ENCODE results near the gene METTL17. TPM values are rescaled to one million over a fixed set of nuclear protein-coding genes. Genes with fewer than 3 reads are reported as not detected.
"Not testable (repeated sequence)": the region's sequence is repeated elsewhere in the genome, so short reads cannot be mapped to it uniquely, and the experiment has no call there.

METTL17 gene
- total RNA-seq, 1 experiment from 2014 or later: 70.4 TPM

DNA sequence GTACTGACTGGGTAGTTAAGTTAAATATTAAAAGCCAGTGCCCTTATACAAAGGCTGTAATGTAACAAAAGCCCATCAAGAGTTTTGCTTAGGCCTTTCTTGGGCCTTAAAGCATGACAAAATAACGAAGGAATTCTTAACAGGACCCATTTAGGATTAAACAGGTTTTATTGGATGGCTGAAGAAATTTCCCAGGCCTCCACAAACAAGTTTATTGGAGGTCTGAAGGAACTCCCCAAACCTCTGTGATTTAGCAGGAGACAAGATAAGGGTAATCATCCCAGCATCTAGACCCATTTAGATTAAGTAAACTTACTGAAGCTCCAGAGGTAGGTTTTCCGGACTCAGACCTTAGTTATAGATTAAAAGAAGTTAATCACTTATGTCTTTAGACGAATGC is 19.9 kb downstream of the METTL17 start:
- H3K27ac ChIP-seq; H3K27me3 ChIP-seq; H3K4me1 ChIP-seq; H3K9me3 ChIP-seq (replicated peaks); H3K36me3 ChIP-seq; DNase-seq; H3K4me3 ChIP-seq: not testable (repeated sequence)

- Histone ChIP-seq H3K4me3 (no peak overlapping the region), H3K4me1 (peaks cover 3% of the 10 kb centered on the region; the same call in 1 of the 2 replicates), H3K27me3 (no peaks in the 10 kb centered on the region; the same call in 1 of the 2 replicates), H3K36me3 (no peaks in the 10 kb centered on the region), H3K9me3 (replicated peaks) (no peaks in the 10 kb centered on the region), H3K27ac (no peak overlapping the region)
- no peak for DNase-seq
Observed at GRCh38 chr14:21011136-21011535, 21.4 kb downstream of the METTL17 start.

DNA sequence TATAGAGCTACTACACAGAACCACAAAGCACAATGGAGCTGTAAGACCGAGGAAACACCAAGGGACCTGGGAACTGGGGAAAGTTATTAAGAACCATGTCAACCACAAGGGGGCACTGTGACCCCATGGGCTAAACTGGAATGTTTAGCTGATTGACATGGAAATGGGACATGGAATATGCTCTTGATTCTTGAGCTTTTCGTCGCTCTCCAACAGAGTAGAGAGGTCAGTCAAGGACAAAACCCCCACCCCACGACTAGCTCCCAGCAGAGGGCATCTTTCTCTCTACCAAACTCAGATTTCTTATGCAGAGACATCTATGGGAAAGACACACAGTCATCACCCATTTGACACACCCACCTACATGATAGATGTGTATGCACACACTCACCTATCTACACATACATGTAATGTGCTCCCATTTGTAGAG is 25.0 kb downstream of the METTL17 start:
- H3K27ac ChIP-seq: no peak overlapping the region
- no peaks in the 10 kb centered on the region; the same call in 1 of the 2 replicates for H3K27me3 ChIP-seq
- peaks cover 3% of the 10 kb centered on the region; the same call in 1 of the 2 replicates for H3K4me1 ChIP-seq
- no peaks in the 10 kb centered on the region for H3K9me3 ChIP-seq (replicated peaks)
- peak; percentile 71 to 93 for DNase-seq
- H3K36me3 ChIP-seq: no peaks in the 10 kb centered on the region
- H3K4me3 ChIP-seq: no peak overlapping the region

DNA sequence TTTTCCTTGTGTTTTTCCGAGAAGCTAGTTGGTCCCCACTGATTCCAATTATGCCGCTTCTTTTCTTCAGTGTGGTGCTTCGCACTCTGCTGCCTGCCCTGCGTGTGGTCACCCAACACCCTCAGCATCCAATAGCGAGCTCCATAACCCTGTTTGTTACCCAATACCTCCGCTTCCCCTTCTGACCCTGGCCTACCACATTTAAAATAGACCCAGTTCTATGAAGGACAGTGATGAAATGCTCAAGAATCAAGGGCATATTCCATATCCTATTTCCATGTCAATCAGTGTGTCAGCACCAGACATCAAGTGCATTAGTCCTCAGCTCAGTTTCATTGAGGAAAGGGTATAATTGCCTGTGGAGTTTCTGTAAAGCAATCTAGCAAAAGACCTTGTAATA is 25.5 kb downstream of the METTL17 start:
- Histone ChIP-seq H3K4me1 (peaks cover 3% of the 10 kb centered on the region; the same call in 1 of the 2 replicates), H3K4me3 (no peak overlapping the region), H3K36me3 (no peaks in the 10 kb centered on the region), H3K27ac (no peak overlapping the region), H3K27me3 (no peaks in the 10 kb centered on the region; the same call in 1 of the 2 replicates), H3K9me3 (replicated peaks) (no peaks in the 10 kb centered on the region)
- no peak for DNase-seq

DNA sequence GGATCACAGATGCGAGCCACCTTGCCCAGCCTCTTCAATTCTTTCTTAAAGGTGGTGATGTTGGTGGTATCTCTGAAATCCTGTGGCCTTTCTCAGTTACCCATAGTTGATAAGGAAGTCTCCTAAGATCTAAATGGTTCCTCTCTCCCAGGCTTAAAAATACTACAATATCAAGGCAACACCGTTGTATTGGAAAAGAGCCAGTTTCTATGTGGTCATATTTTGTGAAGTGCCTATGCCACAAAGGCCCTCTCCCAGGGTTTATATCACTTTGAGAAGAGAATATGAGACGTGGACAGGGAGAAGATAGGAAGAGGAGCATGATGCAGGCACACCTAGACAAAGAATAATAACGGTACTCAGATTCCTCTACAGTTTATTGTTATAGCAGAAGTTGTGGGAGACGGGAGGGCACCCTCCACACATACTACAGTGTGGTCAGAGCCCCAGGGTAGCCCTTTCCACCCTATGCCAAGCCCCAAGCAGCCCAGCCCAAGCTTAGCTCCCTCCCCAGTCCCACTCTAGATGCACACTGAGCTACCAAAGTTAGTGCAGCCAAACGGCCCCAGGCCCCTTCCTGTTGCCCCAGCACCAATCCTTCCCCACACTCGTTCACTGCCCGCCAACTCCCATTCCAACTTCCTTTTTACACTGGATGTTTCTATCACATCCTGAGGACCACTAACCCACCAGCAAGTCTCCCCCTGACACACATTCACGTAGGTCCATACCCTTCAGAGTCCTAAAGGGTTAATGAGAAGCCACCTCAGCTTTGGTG is 26.8 kb downstream of the METTL17 start:
- no peaks in the 10 kb centered on the region for H3K9me3 ChIP-seq (replicated peaks)
- H3K27me3 ChIP-seq: no peaks in the 10 kb centered on the region; the same call in 1 of the 2 replicates
- no peak for DNase-seq
- H3K4me1 ChIP-seq: peaks cover 3% of the 10 kb centered on the region; the same call in 1 of the 2 replicates
- H3K27ac ChIP-seq: no peak overlapping the region
- no peaks in the 10 kb centered on the region for H3K36me3 ChIP-seq
- H3K4me3 ChIP-seq: no peak overlapping the region

- H3K4me1 ChIP-seq: peaks cover 3% of the 10 kb centered on the region; the same call in 1 of the 2 replicates
- no peaks in the 10 kb centered on the region; the same call in 1 of the 2 replicates for H3K27me3 ChIP-seq
- H3K27ac ChIP-seq: no peak overlapping the region
- no peaks in the 10 kb centered on the region for H3K36me3 ChIP-seq
- H3K4me3 ChIP-seq: no peak overlapping the region
- no peaks in the 10 kb centered on the region for H3K9me3 ChIP-seq (replicated peaks)
- no peak for DNase-seq
Observed at GRCh38 chr14:21017528-21018245, 27.9 kb downstream of the METTL17 start.

GRCh38 chr14:21018286-21018685 is 28.5 kb downstream of the METTL17 start:
- Histone ChIP-seq H3K9me3 (replicated peaks) (no peaks in the 10 kb centered on the region), H3K4me3 (no peak overlapping the region), H3K27me3 (peaks cover 4% of the 10 kb centered on the region; the same call in 1 of the 2 replicates), H3K4me1 (peaks cover 3% of the 10 kb centered on the region; the same call in 1 of the 2 replicates), H3K27ac (no peak overlapping the region), H3K36me3 (no peaks in the 10 kb centered on the region)
- DNase-seq: no peak

DNA sequence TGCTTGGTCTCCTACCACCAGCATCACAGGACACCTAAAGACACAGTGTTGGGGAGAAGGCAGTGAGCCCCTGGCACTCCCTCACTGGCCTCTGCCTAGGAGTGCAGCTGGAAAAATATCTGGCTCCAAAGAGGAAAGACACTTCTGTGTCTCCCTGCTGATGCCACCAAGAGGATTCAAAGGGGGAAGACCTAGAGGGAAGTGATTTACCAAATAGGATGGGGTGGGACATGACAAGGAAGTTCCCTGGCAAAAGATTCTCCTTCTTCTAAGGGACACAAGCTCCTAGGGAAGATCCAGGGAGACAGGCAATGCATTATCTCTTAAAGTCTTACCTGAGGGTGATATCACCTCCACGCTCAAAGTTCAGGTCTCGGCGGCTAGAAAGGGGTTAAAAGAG is 29.0 kb downstream of the METTL17 start:
- Histone ChIP-seq H3K27ac (no peak overlapping the region), H3K4me3 (no peak overlapping the region), H3K9me3 (replicated peaks) (no peaks in the 10 kb centered on the region), H3K36me3 (no peaks in the 10 kb centered on the region), H3K4me1 (peaks cover 3% of the 10 kb centered on the region; the same call in 1 of the 2 replicates), H3K27me3 (peaks cover 8% of the 10 kb centered on the region; the same call in 1 of the 2 replicates)
- no peak for DNase-seq

DNA sequence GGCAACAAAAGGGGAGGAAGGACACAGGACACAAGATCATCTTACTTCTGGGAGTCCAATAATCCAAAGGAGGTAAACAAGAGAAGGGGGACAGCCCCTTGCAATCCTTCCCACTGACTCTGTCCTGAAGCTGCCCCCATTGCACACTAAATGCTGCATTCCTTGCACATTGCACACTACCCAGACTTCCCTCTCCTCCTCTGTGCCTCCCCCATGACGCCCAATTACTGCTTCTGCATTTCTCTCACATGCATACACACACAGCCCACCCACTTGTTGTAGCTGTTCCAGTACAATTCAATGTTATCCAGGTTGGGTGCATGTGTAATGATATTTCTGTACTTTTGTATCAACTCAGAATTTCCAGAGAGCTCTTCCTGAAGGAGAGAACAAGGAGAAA is 29.6 kb downstream of the METTL17 start:
- H3K27ac ChIP-seq: no peak overlapping the region
- H3K36me3 ChIP-seq: no peaks in the 10 kb centered on the region
- no peak for DNase-seq

DNA sequence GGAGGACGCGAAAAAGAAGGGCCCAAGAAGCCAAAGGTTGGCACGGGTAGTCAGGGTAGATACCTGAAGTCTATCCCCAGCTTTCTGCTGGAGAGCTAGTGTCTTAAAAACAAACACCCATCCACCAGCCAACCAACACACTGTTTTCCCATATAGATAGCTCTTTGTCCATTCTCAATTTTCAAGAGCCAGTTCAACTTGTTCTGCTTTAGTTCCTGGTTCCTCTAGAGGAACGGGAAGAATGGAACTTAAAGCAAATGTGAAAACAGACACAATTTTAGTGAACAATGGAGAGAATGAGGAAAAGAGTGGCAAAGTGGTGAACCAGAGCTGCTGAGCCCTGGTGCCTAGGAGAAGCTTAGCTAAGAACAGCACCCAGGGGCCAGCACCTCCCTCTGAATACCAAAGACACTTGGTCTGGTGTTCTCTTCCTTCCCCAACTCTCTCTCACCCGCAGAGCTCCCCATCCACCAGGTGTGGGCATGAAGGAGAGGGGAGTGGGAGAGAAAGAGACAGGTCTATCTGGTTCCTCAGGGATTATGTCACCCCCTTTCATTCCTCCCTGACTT is 31.3 kb downstream of the METTL17 start:
- no peak for DNase-seq
- Histone ChIP-seq H3K36me3 (no peaks in the 10 kb centered on the region), H3K4me1 (no peaks in the 10 kb centered on the region), H3K4me3 (no peak overlapping the region), H3K9me3 (replicated peaks) (no peaks in the 10 kb centered on the region), H3K27ac (no peak overlapping the region), H3K27me3 (peaks cover 20% of the 10 kb centered on the region)

More for the DNA sequence above, 29.6 kb downstream of the METTL17 start:
- H3K4me1 ChIP-seq: peaks cover 3% of the 10 kb centered on the region; the same call in 1 of the 2 replicates
- H3K4me3 ChIP-seq: no peak overlapping the region
- H3K9me3 ChIP-seq (replicated peaks): no peaks in the 10 kb centered on the region
- H3K27me3 ChIP-seq: peaks cover 13% of the 10 kb centered on the region; the same call in 1 of the 2 replicates

DNA sequence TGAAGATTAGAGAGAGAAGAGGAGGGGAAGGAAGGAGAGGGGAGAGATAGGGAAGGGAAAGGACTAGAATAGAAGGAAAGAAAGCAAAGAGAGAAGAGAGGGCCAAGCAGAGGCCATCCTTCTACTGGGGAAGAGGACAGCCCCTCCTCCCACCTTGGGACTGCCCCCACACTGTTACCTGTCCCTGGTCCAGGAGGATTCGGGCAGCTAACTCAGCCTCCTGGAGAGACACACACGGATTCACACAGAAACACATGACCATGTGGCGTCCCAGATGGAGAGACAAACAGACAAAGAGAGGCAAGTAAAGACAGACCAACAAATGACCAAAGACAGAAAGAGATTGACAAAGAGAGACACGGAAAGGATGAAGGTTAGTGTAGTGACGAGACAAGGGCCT is 32.9 kb downstream of the METTL17 start:
- Histone ChIP-seq H3K36me3 (no peaks in the 10 kb centered on the region), H3K27me3 (peaks cover 20% of the 10 kb centered on the region), H3K4me3 (no peak overlapping the region), H3K4me1 (no peaks in the 10 kb centered on the region), H3K27ac (no peak overlapping the region), H3K9me3 (replicated peaks) (no peaks in the 10 kb centered on the region)
- no peak for DNase-seq

GRCh38 chr14:21023174-21023573 is 33.4 kb downstream of the METTL17 start:
- DNase-seq: no peak
- H3K4me3 ChIP-seq: no peak overlapping the region
- no peak overlapping the region for H3K27ac ChIP-seq
- peaks cover 20% of the 10 kb centered on the region for H3K27me3 ChIP-seq
- H3K9me3 ChIP-seq (replicated peaks): no peaks in the 10 kb centered on the region
- no peaks in the 10 kb centered on the region for H3K4me1 ChIP-seq
- H3K36me3 ChIP-seq: no peaks in the 10 kb centered on the region

DNA sequence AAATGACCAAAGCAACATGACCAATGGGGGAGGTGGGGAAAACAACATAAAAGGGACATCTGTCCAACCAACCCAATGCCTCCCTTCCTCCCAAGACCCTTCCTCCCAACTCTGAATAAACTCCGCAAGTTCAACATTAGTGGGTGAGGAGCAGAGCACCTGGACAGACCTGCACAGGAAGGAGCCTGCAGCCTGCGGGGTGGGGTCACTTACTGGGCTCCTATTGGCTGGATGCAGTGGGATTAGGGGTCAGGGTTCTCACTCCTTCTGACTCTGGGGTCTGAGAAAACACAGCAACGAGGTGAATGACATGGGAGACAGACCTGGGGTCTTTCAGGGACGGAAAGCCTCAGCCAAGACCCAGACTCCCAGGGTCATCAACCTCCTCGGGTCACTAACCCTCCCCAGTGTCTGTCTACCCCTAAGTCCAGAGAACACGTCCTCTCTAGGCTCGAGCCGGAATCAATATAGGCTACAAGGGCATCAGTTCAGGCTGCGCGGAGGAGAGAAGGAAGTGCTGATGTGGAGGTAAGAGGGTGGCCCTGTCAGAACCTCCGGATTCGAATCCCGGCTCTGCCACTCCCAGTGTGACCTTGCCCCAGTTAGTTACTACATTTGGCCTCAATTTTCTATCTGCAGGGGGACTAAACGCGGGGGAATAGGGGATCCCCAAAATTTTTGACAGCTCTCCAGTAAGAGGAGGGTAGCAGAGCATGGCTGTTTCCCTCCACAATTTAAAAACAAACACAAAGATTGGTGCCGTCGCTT is 34.2 kb downstream of the METTL17 start:
- Histone ChIP-seq H3K27ac (no peak overlapping the region), H3K9me3 (replicated peaks) (no peaks in the 10 kb centered on the region), H3K4me1 (no peaks in the 10 kb centered on the region), H3K4me3 (peak overlapping the region; percentile 66), H3K36me3 (no peaks in the 10 kb centered on the region), H3K27me3 (peaks cover 20% of the 10 kb centered on the region)
- no peak for DNase-seq
